SU-DHL-6 (cell line): ENCODE data around the gene EVL.

Experiments used
- EZH2phosphoT487 ChIP-seq: fragments of 200-600 bp; sonication (generic), shearing (Covaris generic); conservative IDR thresholded peaks from 2 replicates; pipeline ENCODE4 v1.6.1; 2018; ENCODE audit warnings: mild to moderate bottlenecking, antibody characterized with exemption, low read length, moderate library complexity, mixed read lengths
- TF ChIP-seq, protein P1 (sequence below): fragments of 200-600 bp; sonication (generic); IDR thresholded peaks from one replicate; pipeline ENCODE4 v1.5.1; 2017; ENCODE audit warnings: antibody characterized with exemption, mild to moderate bottlenecking, low read length, moderate library complexity; ENCODE audit not compliant: insufficient read depth, poor library complexity, severe bottlenecking

DNA sequence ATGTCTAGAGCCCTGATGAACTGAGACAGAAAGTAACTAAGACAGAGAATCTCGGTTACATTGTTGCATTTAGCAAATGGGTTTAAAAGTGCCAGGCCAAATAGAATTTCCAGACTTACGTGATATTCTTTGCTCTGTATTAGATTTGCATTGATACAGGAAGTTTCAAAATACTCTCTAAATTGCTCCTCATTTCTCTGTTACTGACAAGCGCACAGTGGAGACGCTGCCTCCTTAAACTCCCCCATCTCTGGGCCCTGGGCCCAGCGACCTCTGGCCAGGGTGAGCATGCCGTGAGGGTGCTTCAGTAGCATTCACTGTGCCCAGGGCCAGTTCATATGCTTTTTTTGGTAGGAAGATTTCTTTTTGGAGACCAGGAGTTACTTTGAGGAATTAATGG is 22.9 kb upstream of the EVL start:
- TF ChIP-seq, protein P1, sequence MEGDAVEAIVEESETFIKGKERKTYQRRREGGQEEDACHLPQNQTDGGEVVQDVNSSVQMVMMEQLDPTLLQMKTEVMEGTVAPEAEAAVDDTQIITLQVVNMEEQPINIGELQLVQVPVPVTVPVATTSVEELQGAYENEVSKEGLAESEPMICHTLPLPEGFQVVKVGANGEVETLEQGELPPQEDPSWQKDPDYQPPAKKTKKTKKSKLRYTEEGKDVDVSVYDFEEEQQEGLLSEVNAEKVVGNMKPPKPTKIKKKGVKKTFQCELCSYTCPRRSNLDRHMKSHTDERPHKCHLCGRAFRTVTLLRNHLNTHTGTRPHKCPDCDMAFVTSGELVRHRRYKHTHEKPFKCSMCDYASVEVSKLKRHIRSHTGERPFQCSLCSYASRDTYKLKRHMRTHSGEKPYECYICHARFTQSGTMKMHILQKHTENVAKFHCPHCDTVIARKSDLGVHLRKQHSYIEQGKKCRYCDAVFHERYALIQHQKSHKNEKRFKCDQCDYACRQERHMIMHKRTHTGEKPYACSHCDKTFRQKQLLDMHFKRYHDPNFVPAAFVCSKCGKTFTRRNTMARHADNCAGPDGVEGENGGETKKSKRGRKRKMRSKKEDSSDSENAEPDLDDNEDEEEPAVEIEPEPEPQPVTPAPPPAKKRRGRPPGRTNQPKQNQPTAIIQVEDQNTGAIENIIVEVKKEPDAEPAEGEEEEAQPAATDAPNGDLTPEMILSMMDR: no peak
- no peak for TF ChIP-seq EZH2phosphoT487
